BJ (cell line): Measurements from ENCODE around the gene SNX8. TPM values are rescaled to one million over a fixed set of nuclear protein-coding genes. Genes with fewer than 3 reads are reported as not detected.

Source experiments
- CTCF ChIA-PET: fragments of 350-600 bp; formaldehyde crosslinking; extraction: SDS; loops from one replicate; lab custom pipeline; 2021; ENCODE audit warnings: antibody characterized with exemption, inconsistent platforms; lab: Yijun Ruan, JAX
- POLR2A ChIA-PET: fragments of 300-600 bp; sonication (Branson Sonifier 250); formaldehyde crosslinking; extraction: SDS; loops from one replicate; lab custom pipeline; 2021; ENCODE audit warnings: antibody characterized with exemption; lab: Charles Lee
- DNase-seq: peaks from one replicate; pipeline ENCODE4 v3.0.0-alpha.2; 2011; ENCODE audit warnings: low read depth
- H3K27me3 ChIP-seq: 2 replicates; pipeline ENCODE4 v1.6.0; 2011; ENCODE audit warnings: low read length; ENCODE audit not compliant: control insufficient read depth, insufficient read depth
- H3K36me3 ChIP-seq: 2 replicates; pipeline ENCODE4 v1.5.1; 2011; ENCODE audit warnings: low read length; ENCODE audit not compliant: control insufficient read depth, insufficient read depth
- H3K4me3 ChIP-seq: 2 replicates; pipeline ENCODE4 v1.5.1; 2011; ENCODE audit warnings: low read depth, mild to moderate bottlenecking, control low read depth, low read length
- polyA plus RNA-seq: library from polyadenylated mRNA; depleted of rRNA; stranded (reverse); fragments of >200 nt; gene quantifications from 2 replicates; pipeline ENCODE4 v1.2.3, GENCODE V29; 2011
- TF ChIP-seq, protein P1 (sequence below): IDR thresholded peaks from 2 replicates; pipeline ENCODE4 v1.5.1; 2011; ENCODE audit warnings: low read depth, mild to moderate bottlenecking, control low read depth, inconsistent platforms, low read length, moderate library complexity; ENCODE audit not compliant: insufficient read depth

Gene SNX8
- polyA plus RNA-seq, 1 experiment = 62.1 TPM

DNA sequence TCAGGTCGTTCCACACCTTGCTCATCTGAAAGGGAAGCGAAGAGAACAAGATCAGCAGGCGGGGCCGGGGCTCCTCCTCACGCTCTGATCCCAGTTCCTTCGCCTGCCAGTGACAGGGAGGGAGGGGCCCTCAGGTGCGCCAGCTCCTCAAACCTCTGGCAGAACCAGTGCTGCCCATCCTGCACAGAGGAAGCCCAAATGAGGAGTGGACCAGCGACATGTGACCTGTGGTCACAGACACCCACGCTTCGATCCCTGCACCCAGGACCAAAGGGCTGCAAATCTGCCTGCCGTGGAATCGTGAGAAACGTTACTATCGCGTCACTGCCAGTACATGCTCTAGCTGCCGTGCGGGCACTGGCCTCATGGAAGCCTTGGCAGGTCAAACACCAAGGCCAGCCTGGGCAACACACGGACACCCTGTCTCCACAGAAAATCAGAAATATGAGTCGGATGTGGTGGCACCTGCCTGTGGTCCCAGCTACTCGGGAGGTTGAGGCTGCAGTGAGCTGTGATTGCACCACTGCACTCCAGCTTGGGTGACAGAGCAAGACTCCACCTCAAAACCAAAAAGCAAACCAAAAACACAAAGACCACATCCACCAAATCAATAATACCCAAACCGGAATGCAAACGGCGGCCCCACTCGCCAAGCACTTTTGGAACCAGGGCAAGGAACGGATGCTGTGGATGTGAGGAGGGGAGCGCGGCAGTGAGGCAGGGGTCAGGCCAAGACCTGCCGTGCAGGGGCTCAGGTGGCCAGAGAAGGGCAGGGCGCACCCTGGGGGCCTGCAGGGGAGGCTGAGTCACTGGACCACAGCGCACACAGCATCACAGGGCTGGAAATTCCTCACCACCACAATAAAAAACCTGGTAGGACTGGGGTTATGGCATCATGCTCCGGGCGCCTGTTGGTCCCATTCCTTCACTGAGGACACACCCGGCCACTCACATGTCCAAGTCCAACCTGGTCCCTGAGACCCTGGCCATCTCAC is 58.8 kb downstream of the SNX8 start:
- ChIA-PET POLR2A (no interaction called here), CTCF (no interaction called here)
- TF ChIP-seq, protein P1, sequence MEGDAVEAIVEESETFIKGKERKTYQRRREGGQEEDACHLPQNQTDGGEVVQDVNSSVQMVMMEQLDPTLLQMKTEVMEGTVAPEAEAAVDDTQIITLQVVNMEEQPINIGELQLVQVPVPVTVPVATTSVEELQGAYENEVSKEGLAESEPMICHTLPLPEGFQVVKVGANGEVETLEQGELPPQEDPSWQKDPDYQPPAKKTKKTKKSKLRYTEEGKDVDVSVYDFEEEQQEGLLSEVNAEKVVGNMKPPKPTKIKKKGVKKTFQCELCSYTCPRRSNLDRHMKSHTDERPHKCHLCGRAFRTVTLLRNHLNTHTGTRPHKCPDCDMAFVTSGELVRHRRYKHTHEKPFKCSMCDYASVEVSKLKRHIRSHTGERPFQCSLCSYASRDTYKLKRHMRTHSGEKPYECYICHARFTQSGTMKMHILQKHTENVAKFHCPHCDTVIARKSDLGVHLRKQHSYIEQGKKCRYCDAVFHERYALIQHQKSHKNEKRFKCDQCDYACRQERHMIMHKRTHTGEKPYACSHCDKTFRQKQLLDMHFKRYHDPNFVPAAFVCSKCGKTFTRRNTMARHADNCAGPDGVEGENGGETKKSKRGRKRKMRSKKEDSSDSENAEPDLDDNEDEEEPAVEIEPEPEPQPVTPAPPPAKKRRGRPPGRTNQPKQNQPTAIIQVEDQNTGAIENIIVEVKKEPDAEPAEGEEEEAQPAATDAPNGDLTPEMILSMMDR = no peak

DNA sequence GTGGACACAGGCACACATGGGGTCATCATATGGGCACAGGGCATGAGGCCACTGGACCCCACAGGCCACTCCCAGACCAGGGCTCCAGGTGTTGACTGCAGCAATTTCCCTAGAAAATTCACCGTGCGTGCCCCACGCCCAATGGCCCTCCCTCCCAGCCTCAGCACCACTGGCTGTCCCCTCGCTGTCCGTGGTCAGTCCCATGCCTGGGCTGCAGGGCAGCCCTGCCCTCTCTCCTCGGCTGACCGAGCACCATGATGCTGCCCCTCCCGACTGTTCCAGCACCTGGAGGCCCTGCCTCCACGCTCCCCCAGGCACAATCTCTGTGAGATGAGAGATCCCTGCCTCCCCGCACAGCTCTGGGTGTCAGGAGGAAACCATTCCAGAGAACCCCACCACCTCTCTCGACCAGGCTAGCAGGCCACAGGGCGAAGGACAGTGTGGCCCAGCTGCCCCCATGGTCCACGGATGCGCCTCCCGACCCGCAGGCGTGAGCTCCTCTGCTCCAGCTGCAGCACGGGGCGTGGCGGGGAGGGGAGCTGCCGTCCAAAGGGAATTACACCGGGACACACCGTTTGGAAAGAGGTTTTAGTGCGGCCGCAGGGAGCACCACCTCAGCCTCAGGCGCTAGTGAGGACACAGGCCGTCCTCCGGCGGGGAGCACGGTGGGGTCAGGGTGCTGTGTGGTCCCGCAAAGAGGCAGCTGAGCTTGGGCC is 59.7 kb downstream of the SNX8 start:
- Histone ChIP-seq H3K36me3 (peaks cover 15% of the 10 kb centered on the region), H3K4me3 (no peak overlapping the region), H3K27me3 (no peaks in the 10 kb centered on the region)
- ChIA-PET POLR2A (no interaction called here), CTCF (no interaction called here)
- TF ChIP-seq, protein P1 = no peak
- DNase-seq = no peak

More for the DNA sequence above, 58.8 kb downstream of the SNX8 start:
- H3K4me3 ChIP-seq = no peak overlapping the region
- no peak for DNase-seq
- H3K36me3 ChIP-seq = peaks cover 15% of the 10 kb centered on the region
- H3K27me3 ChIP-seq = no peaks in the 10 kb centered on the region

DNA sequence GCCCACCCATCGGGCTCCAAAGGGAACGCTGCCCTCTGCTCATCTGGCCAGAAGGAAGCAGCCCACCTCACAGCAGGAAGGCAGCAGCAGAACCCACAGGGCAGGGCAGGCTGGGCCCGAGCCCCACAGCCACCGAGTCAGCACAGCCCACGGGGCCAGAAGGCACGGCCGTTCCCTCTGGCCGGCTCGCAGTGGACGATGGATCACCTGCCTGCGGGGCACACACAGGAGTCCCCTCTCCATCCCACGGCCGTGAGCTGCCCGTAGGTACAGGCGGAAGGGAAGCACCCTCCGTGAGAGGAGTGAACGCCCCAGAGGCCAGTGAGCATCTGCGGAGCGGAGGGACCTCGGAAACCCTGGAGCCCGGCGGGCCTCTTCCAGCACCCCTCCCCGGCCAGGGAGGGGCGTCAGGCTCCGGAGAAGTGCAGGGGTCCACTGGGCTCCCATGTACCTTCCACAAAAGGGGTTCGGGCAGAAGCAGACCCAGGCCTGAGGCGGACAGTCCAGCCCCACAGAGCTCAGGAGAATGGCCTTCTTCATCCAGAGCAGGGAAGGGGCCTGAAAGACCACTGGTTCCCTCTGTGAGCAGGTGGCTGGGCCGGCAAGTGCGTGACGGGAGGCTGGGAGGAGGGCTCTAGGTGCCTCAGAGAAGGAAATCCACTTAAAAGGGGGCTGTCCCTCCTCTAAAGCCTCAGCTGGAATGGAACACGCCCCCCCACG is 60.6 kb downstream of the SNX8 start:
- Histone ChIP-seq H3K36me3 (peaks cover 15% of the 10 kb centered on the region), H3K4me3 (no peak overlapping the region), H3K27me3 (no peaks in the 10 kb centered on the region)
- POLR2A ChIA-PET = no interaction called here
- CTCF ChIA-PET = no interaction called here
- no peak for DNase-seq
- TF ChIP-seq, protein P1 = no peak

DNA sequence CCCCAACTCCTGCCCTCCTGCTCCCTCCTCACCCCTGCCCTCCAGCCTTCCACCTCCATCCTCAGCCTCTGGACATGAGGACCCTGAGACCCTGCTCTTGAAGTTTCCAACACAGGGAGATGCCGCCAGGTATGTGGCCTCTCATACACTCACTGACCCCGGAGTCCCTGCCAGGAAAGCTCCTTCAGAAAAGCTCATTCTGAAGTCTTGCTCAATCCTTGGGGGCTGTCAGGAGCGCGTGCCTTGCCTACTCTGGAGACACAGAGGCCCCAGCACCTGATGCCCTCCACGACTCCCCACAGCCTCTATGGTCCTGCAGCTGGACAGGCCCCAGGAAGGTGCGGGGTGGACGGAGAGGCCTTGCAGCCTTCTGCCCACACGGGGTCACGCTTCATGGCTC is 61.2 kb downstream of the SNX8 start:
- Histone ChIP-seq H3K27me3 (no peaks in the 10 kb centered on the region), H3K36me3 (peaks cover 15% of the 10 kb centered on the region), H3K4me3 (no peak overlapping the region)
- DNase-seq = no peak
- TF ChIP-seq, protein P1 = no peak
- ChIA-PET POLR2A (no interaction called here), CTCF (no interaction called here)
